Astrocyte (in vitro differentiated cells and primary cell): ENCODE measurements around the gene RAP1A.

Source experiments
- CTCF ChIP-seq: IDR thresholded peaks from 2 replicates; pipeline ENCODE4 v1.5.1; 2011; ENCODE audit warnings: low read depth, mild to moderate bottlenecking, inconsistent platforms, low read length, moderate library complexity; ENCODE audit not compliant: insufficient read depth
- EZH2 ChIP-seq: IDR thresholded peaks from 2 replicates; pipeline ENCODE4 v1.6.1; 2012; ENCODE audit warnings: mild to moderate bottlenecking, low read length, inconsistent platforms; ENCODE audit not compliant: insufficient read depth

- TF ChIP-seq CTCF (no peak), EZH2 (no peak)
These were observed 72.3 kb downstream of the RAP1A start for GRCh38 chr1:111691886-111692285.
